Endothelial cell of umbilical vein (primary cell): ENCODE measurements around the gene PRM1. TPM values are rescaled to one million over a fixed set of nuclear protein-coding genes. Genes with fewer than 3 reads are reported as not detected.

Experiments used
- BruUV-seq: library from RNA; stranded (reverse); fragments of 400-500 nt; replicated peaks from 2 replicates; lab custom pipeline; 2021; lab: Mats Ljungman, UMichigan
- CTCF ChIA-PET: fragments of 300-600, 350-600 bp; sonication (Branson Sonifier 250); formaldehyde crosslinking; loops from one replicate; lab custom pipeline; 2021; ENCODE audit warnings: antibody characterized with exemption, inconsistent platforms; lab: Charles Lee
- POLR2A ChIA-PET: fragments of 300-600, 350-600 bp; sonication (Branson Sonifier 250); formaldehyde crosslinking; loops from one replicate; lab custom pipeline; 2021; ENCODE audit warnings: antibody characterized with exemption, inconsistent platforms; lab: Charles Lee
- DNase-seq: peaks from one replicate; pipeline ENCODE4 v3.0.0-alpha.2; 2011; ENCODE audit warnings: low read depth, low spot score
- FAIRE-seq: peaks from 2 replicates; lab custom pipeline; 2011; peaks lifted over from hg19 to GRCh38; lab: Jason Lieb, UNC
- H2AFZ ChIP-seq: 2 replicates; pipeline ENCODE4 v1.6.0; 2012; ENCODE audit warnings: low read depth, low read length, control low read depth, inconsistent platforms
- H3K27ac ChIP-seq: 2 replicates; pipeline ENCODE4 v1.5.1; 2011; ENCODE audit warnings: low read depth, mild to moderate bottlenecking, control low read depth, low read length, moderate library complexity; ENCODE audit not compliant: insufficient read depth
- H3K27me3 ChIP-seq, 2 experiments: 2 replicates each; pipeline versions ENCODE4 v1.6.0 to v1.6.1; 2011; ENCODE audit warnings: low read length in 2 of 2, mixed read lengths in 1 of 2; ENCODE audit not compliant: control insufficient read depth in 2 of 2, insufficient read depth in 2 of 2
- H3K36me3 ChIP-seq, 2 experiments: 2 replicates in 1 of 2; 3 replicates in 1 of 2; pipeline ENCODE4 v1.5.1; 2011; ENCODE audit warnings: low read length in 2 of 2, mild to moderate bottlenecking in 1 of 2, moderate library complexity in 1 of 2; ENCODE audit not compliant: control insufficient read depth in 2 of 2, insufficient read depth in 2 of 2; ENCODE audit errors: extremely low read depth in 1 of 2
- H3K4me1 ChIP-seq: 3 replicates; pipeline ENCODE4 v1.5.1; 2011; ENCODE audit warnings: mild to moderate bottlenecking, low read length; ENCODE audit not compliant: control insufficient read depth, insufficient read depth; ENCODE audit errors: extremely low read depth
- H3K4me2 ChIP-seq: 2 replicates; pipeline ENCODE4 v1.6.1; 2011; ENCODE audit warnings: low read length, control low read depth, mixed read lengths; ENCODE audit not compliant: insufficient read depth
- H3K4me3 ChIP-seq, 3 experiments: fragments of 200-600 bp in 1 of 3; sonication (generic), shearing (Covaris generic) in 1 of 3; replicated peaks in 1 of 3; 2 replicates each; pipeline ENCODE4 v1.5.1; 2011 to 2016; ENCODE audit warnings: control low read depth in 3 of 3, low read length in 3 of 3, mild to moderate bottlenecking in 2 of 3, inconsistent platforms in 1 of 3, low read depth in 1 of 3, moderate library complexity in 1 of 3; ENCODE audit not compliant: insufficient read depth in 1 of 3
- H3K79me2 ChIP-seq: 2 replicates; pipeline ENCODE4 v1.6.0; 2012; ENCODE audit warnings: low read length, inconsistent platforms; ENCODE audit not compliant: control insufficient read depth, insufficient read depth
- H3K9ac ChIP-seq: replicated peaks from 2 replicates; pipeline ENCODE3; 2011; ENCODE audit warnings: low read length, control low read depth; ENCODE audit not compliant: insufficient read depth; ENCODE audit errors: extremely low read depth
- H3K9me1 ChIP-seq: replicated peaks from 3 replicates; pipeline ENCODE4 v1.6.0; 2011; ENCODE audit warnings: mild to moderate bottlenecking, low read length; ENCODE audit not compliant: control insufficient read depth, insufficient read depth; ENCODE audit errors: extremely low read depth
- H3K9me3 ChIP-seq: replicated peaks from 2 replicates; pipeline ENCODE4 v1.5.1; 2012; ENCODE audit warnings: low read length, inconsistent platforms; ENCODE audit not compliant: control insufficient read depth, insufficient read depth
- H4K20me1 ChIP-seq: replicated peaks from 2 replicates; pipeline ENCODE3; 2011; ENCODE audit warnings: mild to moderate bottlenecking, low read length; ENCODE audit not compliant: control insufficient read depth, insufficient read depth; ENCODE audit errors: extremely low read depth
- EZH2 ChIP-seq: IDR thresholded peaks from 2 replicates; pipeline ENCODE4 v1.6.1; 2012; ENCODE audit warnings: borderline replicate concordance, low read depth, mild to moderate bottlenecking, moderate library complexity, low read length, inconsistent platforms; ENCODE audit not compliant: severe bottlenecking
- FOS ChIP-seq: IDR thresholded peaks from 2 replicates; pipeline ENCODE4 v1.6.1; 2011; ENCODE audit warnings: mild to moderate bottlenecking, low read length, moderate library complexity, borderline replicate concordance; ENCODE audit not compliant: insufficient read depth
- GATA2 ChIP-seq: IDR thresholded peaks from 2 replicates; pipeline ENCODE4 v1.7.0; 2011; ENCODE audit warnings: low read depth, mild to moderate bottlenecking, moderate library complexity, mixed read lengths, low read length; ENCODE audit not compliant: insufficient read length, insufficient read depth
- JUN ChIP-seq: IDR thresholded peaks from 2 replicates; pipeline ENCODE4 v1.6.1; 2011; ENCODE audit warnings: borderline replicate concordance, low read depth; ENCODE audit not compliant: insufficient read length, insufficient read depth
- MYC ChIP-seq: IDR thresholded peaks from one replicate; pipeline ENCODE4 v1.6.1; 2011; ENCODE audit warnings: mild to moderate bottlenecking, low read depth, low read length
- POLR2A ChIP-seq: IDR thresholded peaks from 2 replicates; pipeline ENCODE4 v1.6.1; 2012; ENCODE audit warnings: low read depth, mild to moderate bottlenecking, control low read depth, low read length
- POLR2AphosphoS5 ChIP-seq: IDR thresholded peaks from 2 replicates; pipeline ENCODE4 v1.6.1; 2012; ENCODE audit warnings: low read depth, mild to moderate bottlenecking, control low read depth, low read length, moderate library complexity; ENCODE audit not compliant: insufficient read depth
- dilution Hi-C: fragments of 300-500 bp; cut with MboI; formaldehyde crosslinking; loops from one replicate; pipeline ENCODE4 v1.15.0; 2019; ENCODE audit warnings: low sequenced_read_pairs; ENCODE audit not compliant: extremely low pct_ligation_motif_present
- intact Hi-C: fragments of 100-400 bp; cut with micrococcal nuclease; formaldehyde crosslinking; loops from one replicate; pipeline ENCODE4 v1.10.0; 2022
- polyA plus RNA-seq, 4 experiments: library from polyadenylated mRNA; depleted of rRNA in 3 of 4; stranded (reverse) in 3 of 4; unstranded in 1 of 4; fragments of >200 nt; gene quantifications; 2 replicates each; pipeline versions ENCODE4 v1.2.1 to v1.2.3, GENCODE V29; 2011 to 2012; ENCODE audit warnings: missing spikeins in 1 of 4
- total RNA-seq: library from RNA; stranded (reverse); gene quantifications from 2 replicates; pipeline ENCODE4 v1.2.3, GENCODE V29; 2021
- TF ChIP-seq, protein P1 (sequence below), 2 donors: IDR thresholded peaks; 1 replicate in 1 of 2; 2 replicates in 1 of 2; pipeline ENCODE4 v1.5.1; 2011; ENCODE audit warnings: low read length in 2 of 2, mild to moderate bottlenecking in 2 of 2, moderate library complexity in 2 of 2, control low read depth in 1 of 2, inconsistent platforms in 1 of 2, low read depth in 1 of 2; ENCODE audit not compliant: insufficient read depth in 1 of 2; ENCODE audit errors: extremely low read depth in 1 of 2
- TF ChIP-seq, protein P2 (sequence below): IDR thresholded peaks from 2 replicates; pipeline ENCODE4 v1.6.1; 2011; ENCODE audit not compliant: insufficient read depth, insufficient read length

Gene PRM1
- total and polyA plus RNA-seq, 2 donors (not counting 3 experiments of a cell fraction or from before 2014, with no cell fraction given): not detected

DNA sequence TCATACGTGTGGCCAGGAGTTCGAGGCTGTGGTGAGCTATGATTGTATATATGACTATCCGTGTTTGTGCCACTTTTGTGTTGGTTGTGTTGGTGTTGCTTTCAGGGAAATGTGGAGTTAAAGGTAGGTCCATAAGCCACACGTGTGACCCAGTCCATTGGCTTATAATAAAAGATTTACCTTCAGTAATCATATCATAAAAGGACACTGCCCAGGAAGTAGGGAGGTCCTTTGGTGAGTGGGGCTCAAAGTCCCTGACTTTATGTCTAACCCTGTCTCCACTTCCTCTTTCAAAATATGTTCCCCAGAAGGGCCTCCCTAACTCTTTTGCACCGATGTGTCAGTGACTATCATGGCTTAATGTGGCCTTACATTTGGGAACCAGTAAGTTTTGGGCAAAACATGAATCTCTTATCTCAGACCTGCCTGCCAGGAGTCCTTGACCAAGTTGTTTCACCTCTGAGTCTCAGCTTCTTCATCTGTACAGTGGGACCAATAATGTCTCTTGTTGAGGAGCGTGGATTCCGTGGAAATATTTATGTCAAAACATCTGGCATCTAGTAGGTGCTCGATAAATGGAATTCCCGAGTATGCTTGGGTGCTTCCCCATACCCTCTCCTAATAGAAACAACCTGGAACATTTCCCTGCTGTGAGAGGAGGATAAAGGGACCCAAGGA, 16.8 kb downstream of the PRM1 start:
- ChIA-PET CTCF (interaction anchor here (0.6 to 1.4 kb wide), 4 partner anchors 10 to 94 kb away, joined by 3 to 7 read pairs (median 4); no protein-coding TSS in a partner anchor), POLR2A (no interaction called here)
- Histone ChIP-seq H3K9me3 (no peaks in the 10 kb centered on the region), H3K4me2 (no peak overlapping the region), H3K9me1 (no peaks in the 10 kb centered on the region), H2AFZ (no peak overlapping the region), H3K4me3 (no peak overlapping the region), H3K36me3 (no peaks in the 10 kb centered on the region), H3K27ac (no peak overlapping the region), H3K79me2 (no peaks in the 10 kb centered on the region), H3K9ac (no peak overlapping the region), H4K20me1 (no peaks in the 10 kb centered on the region), H3K27me3 (no peaks in the 10 kb centered on the region), H3K4me1 (no peaks in the 10 kb centered on the region)
- dilution Hi-C loops: no loop called here
- FAIRE-seq (no peak), DNase-seq (no peak)
- no peak for TF ChIP-seq MYC
- no peak for TF ChIP-seq FOS
- no peak for TF ChIP-seq JUN
- no peak for TF ChIP-seq EZH2
- TF ChIP-seq POLR2AphosphoS5: no peak
- TF ChIP-seq POLR2A: no peak
- TF ChIP-seq, protein P1, sequence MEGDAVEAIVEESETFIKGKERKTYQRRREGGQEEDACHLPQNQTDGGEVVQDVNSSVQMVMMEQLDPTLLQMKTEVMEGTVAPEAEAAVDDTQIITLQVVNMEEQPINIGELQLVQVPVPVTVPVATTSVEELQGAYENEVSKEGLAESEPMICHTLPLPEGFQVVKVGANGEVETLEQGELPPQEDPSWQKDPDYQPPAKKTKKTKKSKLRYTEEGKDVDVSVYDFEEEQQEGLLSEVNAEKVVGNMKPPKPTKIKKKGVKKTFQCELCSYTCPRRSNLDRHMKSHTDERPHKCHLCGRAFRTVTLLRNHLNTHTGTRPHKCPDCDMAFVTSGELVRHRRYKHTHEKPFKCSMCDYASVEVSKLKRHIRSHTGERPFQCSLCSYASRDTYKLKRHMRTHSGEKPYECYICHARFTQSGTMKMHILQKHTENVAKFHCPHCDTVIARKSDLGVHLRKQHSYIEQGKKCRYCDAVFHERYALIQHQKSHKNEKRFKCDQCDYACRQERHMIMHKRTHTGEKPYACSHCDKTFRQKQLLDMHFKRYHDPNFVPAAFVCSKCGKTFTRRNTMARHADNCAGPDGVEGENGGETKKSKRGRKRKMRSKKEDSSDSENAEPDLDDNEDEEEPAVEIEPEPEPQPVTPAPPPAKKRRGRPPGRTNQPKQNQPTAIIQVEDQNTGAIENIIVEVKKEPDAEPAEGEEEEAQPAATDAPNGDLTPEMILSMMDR (IDR thresholded peaks at IDR 0.05; ENCODE audit: extremely low read depth in 1 of 2, insufficient read depth in 1 of 2, low read depth in 1 of 2, low read length in 2 of 2): no peak
- TF ChIP-seq GATA2: no peak
- TF ChIP-seq, protein P2, sequence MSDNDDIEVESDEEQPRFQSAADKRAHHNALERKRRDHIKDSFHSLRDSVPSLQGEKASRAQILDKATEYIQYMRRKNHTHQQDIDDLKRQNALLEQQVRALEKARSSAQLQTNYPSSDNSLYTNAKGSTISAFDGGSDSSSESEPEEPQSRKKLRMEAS: no peak
- intact Hi-C loops: no loop called here
- no TSS peak for BruUV-seq
